Dermis microvascular lymphatic vessel endothelial cell (primary cell): ENCODE results near the gene CLEC16A. TPM values are rescaled to one million over a fixed set of nuclear protein-coding genes. Genes with fewer than 3 reads are reported as not detected.
A peak's percentile ranks its signal among the peaks of the same experiment; 100 is the strongest.

Experiments used
- DNase-seq, 2 donors: peaks; one replicate each; pipeline versions ENCODE4 v3.0.0 to v3.0.0-alpha.2; 2010; ENCODE audit warnings: low read depth in 2 of 2
- total RNA-seq: library from RNA; depleted of rRNA; stranded (reverse); fragments of >200 nt; gene quantifications from 2 replicates; pipeline ENCODE4 v1.2.1, GENCODE V29; 2014

Gene CLEC16A
- total RNA-seq, 1 donor from 2014 or later = 10.5 TPM

GRCh38 chr16:11158018-11158417 lies 213.7 kb downstream of the CLEC16A start:
- DNase-seq = no peak

GRCh38 chr16:11159282-11159681 lies 214.9 kb downstream of the CLEC16A start:
- no peak for DNase-seq

- DNase-seq = no peak
Measured at GRCh38 chr16:11160676-11161115, 216.3 kb downstream of the CLEC16A start.

- DNase-seq = no peak
Measured at GRCh38 chr16:11161439-11161838, 217.1 kb downstream of the CLEC16A start.

- DNase-seq = no peak
Measured at GRCh38 chr16:11161974-11162373, 217.6 kb downstream of the CLEC16A start.

- no peak for DNase-seq
Measured at GRCh38 chr16:11162586-11163268, 218.4 kb downstream of the CLEC16A start.

GRCh38 chr16:11163761-11164261 lies 219.4 kb downstream of the CLEC16A start:
- no peak for DNase-seq

- DNase-seq = no peak
Measured at GRCh38 chr16:11164482-11165270, 220.3 kb downstream of the CLEC16A start.

GRCh38 chr16:11165349-11165748 lies 221.0 kb downstream of the CLEC16A start:
- no peak for DNase-seq

GRCh38 chr16:11165894-11166665 lies 221.7 kb downstream of the CLEC16A start:
- no peak for DNase-seq

GRCh38 chr16:11167581-11167980 lies 223.2 kb downstream of the CLEC16A start:
- no peak for DNase-seq

- no peak for DNase-seq
Measured at GRCh38 chr16:11168386-11169051, 224.2 kb downstream of the CLEC16A start.

GRCh38 chr16:11169641-11170040 lies 225.3 kb downstream of the CLEC16A start:
- no peak for DNase-seq

- DNase-seq = no peak
Measured at GRCh38 chr16:11170201-11170600, 225.8 kb downstream of the CLEC16A start.

GRCh38 chr16:11170696-11171447 lies 226.5 kb downstream of the CLEC16A start:
- no peak for DNase-seq

- DNase-seq = no peak
Measured at GRCh38 chr16:11171448-11171709, 227.0 kb downstream of the CLEC16A start.

GRCh38 chr16:11171757-11172299 lies 227.5 kb downstream of the CLEC16A start:
- no peak for DNase-seq

- DNase-seq = no peak
Measured at GRCh38 chr16:11173426-11173825, 229.1 kb downstream of the CLEC16A start.

- DNase-seq = no peak
Measured at GRCh38 chr16:11174141-11174540, 229.8 kb downstream of the CLEC16A start.

- DNase-seq = peak in 1 of 2 donors; percentile 5
Measured at GRCh38 chr16:11175106-11175786, 230.9 kb downstream of the CLEC16A start.
